Hematopoietic multipotent progenitor cell treated with erythropoietin and hydrocortisone succinate and interleukin-3 and kit ligand, for 15 days (in vitro differentiated cells): ENCODE measurements around the gene CEP131.
"Not testable (repeated sequence)": the region's sequence is repeated elsewhere in the genome, so short reads cannot be mapped to it uniquely, and the experiment has no call there.

Experiments
- DNase-seq: peaks from one replicate; pipeline ENCODE4 v3.0.0-alpha.2; 2015; ENCODE audit warnings: low spot score

CEP131 gene

DNA sequence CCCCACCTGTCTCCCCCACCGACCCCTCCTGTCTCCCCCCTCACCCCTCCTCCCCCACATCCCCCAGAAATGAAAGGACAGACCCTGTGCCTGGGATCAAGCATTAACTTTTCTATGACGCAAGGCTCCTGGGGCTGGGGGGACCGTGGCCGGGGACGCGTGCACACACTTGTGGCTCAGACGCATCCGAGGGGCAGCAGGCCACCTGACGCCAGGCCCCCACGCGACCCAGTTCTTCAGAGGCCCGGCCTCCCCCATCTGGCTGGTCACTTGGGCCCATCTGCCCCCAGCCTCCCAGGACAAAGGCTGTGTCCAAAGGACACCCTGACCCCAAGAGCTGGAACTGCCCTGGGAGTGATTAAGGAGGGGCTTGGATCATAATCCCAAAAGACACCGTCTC is 71.5 kb downstream of the CEP131 start:
- DNase-seq: no peak

DNA sequence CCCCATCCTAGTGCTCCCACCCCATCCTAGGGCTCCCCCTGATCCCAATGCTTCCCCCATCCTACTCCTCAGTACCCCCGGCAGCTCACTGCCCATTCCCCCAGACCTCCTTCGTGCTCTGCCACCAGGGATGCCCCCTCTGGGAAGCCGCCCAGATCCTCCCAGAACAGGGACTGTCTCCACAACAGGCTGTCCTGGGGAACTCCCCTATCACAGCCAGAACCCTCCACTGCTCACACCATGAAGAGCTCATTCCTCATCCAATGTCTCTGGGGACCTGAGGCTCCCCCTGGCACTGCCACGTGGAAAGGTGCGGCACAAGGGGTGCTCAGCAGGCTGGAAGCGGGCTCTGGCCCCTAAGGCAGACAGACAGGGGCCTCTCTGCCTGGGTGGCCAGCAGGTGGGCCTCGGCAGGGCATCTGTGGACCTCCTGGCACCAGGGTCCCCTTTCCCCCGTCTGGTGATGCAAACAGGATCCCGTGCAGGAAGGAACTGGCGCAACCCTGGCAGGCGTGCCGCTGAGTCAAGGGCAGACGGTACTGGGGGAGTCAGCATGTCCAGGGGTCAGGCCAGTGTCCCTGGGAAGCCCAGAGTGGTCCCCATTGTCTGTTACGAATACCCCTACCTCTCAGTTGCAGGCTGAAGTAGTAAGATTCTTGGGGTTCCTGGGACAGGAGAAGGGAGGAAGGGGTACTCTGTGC is 72.2 kb downstream of the CEP131 start:
- no peak for DNase-seq

- DNase-seq: no peak
Observed at GRCh38 chr17:81148986-81149533, 73.7 kb downstream of the CEP131 start.

GRCh38 chr17:81148571-81148970 is 74.2 kb downstream of the CEP131 start:
- DNase-seq: no peak

DNA sequence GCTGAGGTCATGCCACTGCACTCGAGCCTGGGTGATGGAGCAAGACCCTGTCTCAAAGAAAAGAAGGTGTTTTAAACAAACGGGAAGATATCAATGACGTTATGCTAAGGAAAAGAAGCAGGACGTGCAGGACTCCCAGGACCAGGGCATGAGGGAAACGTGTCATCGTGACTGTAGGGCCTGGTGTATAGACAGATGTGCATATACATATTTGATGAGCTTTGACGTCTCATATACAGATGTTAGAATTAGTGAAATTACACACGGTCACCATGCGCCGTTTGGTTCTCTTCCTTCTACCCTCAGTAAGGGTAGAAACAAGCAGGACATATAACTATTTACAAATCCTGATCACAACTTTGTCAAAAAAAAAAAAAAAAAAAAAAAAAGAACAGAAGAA is 75.1 kb downstream of the CEP131 start:
- no peak for DNase-seq

GRCh38 chr17:81146208-81146607 is 76.6 kb downstream of the CEP131 start:
- DNase-seq: not testable (repeated sequence)

GRCh38 chr17:81144423-81144781 is 78.4 kb downstream of the CEP131 start:
- no peak for DNase-seq

DNA sequence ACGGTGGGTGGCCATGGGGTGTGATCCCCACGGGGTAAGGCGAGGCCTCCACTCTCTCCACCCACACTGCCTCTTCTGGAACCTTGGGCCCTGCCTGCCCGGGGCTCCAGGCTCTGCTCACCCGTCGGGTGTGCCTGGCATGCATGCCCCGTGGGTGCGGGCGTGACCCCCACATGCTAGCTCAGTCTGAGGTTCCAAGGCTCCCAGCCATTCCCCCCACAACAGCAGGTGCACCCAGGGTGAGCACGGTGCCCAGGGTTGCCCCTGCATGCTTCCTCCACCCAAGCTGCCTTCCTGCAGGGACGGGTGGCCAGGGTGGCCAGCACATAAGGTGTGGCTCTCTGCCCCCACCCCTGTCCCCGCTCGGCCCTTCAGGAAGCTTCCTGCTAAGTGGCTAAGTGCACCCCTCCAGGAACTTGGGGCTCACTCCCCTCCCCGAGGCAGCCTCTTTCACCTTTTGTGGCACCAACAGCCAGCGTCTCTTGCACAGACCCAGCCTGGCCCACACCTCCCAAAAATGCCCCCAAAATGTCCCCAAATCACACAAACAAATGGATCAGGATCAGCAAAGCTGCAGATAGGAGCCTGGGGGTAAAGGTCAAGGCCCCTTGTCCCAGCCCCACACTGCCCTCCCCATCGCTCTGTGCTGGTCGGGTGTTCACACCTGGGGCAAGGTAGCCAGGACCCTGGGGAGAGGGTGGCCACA is 78.9 kb downstream of the CEP131 start:
- no peak for DNase-seq

DNA sequence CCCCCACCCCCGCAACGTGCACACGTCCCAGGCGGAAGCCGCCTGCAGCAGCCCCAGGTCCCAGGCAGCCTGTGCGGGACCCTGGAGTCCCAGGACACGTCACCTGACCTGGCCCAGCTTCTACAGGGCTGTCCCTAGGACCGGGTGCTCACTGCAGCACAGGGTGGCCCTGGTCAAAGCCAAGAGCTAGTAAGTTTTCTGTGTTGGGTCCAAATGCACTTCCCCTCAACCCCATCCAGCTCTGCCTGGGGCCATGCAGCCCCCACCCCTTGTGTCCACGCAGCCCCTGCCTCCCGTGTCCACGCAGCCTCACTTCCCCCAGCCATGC is 79.6 kb downstream of the CEP131 start:
- no peak for DNase-seq

GRCh38 chr17:81142301-81143199 is 80.2 kb downstream of the CEP131 start:
- DNase-seq: peak; percentile 49

DNA sequence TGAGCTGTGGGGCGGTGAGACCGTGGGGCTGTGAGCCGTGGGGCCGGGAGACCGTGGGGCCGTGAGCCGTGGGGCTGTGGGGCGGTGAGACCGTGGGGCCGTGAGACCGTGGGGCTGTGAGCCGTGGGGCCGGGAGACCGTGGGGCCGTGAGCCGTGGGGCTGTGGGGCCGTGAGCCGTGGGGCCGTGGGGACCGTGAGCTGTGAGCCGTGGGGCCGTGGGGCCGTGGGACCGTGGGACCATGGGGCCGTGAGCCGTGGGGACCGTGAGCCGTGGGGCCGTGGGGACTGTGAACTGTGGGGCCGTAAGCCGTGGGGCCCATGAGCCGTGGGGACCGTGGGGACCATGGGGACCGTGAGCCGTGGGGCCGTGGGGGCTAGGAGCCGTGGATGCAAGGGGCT is 82.1 kb downstream of the CEP131 start:
- DNase-seq: no peak

DNA sequence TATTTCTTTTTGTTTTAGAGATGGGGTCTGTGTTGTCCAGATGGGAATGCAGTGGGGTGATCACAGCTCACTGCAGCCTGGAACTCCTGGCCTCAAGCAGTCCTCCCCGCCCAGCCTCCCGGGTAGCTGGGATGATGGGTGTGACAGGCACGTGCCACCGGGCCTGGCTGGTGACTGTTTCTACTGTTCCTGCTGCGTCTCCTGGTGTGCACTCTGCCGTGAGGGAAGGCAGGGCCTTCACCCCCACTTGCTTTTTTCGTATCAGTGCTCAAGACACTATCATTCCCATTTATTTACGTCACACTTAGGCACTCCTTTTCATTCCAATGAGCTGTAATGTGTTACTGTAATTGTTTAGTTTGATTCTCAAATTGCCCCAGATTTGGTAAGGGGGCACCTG is 82.7 kb downstream of the CEP131 start:
- no peak for DNase-seq
